Effector CD8-positive, alpha-beta T cell (primary cell): ENCODE results near the gene TTLL8.
"Not testable (repeated sequence)": the region's sequence is repeated elsewhere in the genome, so short reads cannot be mapped to it uniquely, and the experiment has no call there.

Experiments used
- DNase-seq: peaks from one replicate; lab custom pipeline; 2025; lab: John Stamatoyannopoulos, UW

TTLL8 gene

DNA sequence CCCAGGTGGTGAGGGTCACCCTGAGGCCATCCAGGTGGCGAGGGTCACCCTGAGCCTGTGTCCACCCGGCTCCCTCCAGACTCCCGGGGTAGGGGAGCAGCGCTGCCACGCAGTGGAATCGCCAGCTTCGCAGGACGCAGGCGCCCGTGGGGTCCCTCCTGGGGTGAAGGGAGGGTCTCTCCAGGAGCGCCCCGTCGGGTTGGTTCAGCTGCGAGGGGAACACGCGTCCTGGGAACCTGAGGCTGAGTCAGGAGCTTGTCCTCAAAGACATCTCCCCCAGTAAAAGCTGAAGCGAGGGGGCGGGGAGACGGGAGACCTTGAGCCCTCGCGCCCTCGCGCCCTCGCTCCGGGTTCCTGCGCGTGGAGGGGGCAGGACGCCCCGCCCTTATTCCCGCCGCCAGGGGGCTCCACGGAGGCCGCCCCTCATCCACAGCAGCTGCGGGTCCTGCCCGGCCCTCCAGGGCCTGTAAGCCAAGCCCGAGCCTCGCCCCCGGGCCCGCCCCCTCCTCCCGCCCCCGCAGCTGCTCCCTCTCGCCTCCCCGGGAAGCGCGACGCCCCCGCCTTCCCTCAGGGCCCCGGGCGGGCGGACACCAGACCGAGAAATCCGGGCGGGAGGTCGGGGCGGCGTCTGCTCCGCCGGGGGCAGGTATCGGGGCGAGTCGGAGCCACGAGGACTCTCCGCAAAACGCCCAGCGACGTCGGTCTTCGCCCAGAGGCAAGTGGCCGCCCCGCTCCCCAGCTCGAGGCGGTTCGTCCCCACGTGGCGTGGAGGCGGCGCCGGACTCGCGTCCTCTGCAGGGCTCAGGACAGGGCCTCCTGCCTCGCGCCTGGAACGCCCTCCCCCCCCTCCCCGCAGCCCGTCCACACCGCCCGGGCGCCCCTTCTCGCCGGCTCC, 74.7 kb downstream of the TTLL8 start:
- no peak for DNase-seq

DNA sequence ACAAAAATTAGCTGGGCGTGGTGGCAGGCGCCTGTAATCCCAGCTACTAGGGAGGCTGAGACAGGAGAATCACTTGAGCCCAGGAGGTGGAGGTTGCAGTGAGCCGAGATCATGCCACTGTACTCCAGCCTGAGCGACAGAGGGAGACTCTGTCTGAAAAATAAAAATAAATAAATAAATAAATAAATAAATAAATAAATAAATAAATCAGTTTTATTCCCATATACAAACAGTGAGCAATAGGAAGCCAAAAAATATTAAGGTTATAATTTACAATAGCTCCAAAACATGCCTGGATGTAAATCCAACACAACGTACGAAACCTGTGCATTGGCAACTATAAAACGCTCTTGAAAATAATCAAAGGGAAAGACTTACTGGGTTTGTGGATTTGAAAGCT, 76.3 kb downstream of the TTLL8 start:
- not testable (repeated sequence) for DNase-seq

DNA sequence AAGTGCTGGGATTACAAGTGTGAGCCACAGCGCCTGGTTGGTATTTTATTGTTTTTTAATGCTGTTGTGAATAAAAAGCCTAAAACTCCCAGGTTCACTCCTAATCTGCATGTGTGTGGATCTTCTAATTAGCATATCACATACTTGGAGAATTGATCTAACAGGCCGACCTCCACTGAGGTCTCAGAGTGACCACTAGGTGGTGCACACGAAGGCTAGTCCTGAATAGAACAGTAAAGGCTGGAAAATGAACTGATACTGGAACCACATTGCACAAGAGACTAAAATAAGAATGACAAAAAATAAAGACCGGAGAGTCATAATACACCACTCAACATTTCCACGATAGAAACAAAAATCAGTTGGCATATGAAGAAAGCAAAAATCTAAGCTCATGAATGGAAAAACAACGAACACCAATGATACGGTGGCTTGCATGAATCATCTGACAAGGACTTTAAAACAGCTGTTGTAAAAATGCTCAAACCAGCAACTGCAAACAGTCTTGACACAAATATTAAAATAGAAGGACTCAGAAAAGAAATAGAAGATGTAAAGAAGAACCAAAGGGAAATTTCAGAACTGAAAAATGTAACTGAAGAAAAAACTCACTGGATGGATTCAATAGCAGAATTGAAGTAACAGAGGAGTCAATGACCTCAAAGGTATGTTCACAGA, 78.4 kb downstream of the TTLL8 start:
- DNase-seq: no peak

DNA sequence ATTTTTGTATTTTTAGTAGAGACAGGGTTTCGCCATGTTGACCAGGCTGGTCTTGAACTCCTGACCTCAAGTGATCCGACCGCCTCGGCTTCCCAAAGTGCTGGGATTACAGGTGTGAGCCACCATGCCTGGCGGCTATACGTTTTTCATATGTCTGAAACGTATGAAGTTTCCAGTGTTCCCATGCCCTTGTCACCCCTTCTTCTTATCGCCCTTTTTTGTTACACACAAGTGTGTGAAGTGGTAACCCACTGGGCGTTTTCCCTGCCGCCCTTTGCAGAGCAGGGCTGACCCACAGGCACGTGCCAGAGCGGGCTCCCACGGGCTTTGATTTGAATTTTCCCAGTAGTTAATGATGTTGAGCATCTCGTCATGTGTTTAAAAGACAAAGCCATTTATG, 80.5 kb downstream of the TTLL8 start:
- DNase-seq: no peak

DNA sequence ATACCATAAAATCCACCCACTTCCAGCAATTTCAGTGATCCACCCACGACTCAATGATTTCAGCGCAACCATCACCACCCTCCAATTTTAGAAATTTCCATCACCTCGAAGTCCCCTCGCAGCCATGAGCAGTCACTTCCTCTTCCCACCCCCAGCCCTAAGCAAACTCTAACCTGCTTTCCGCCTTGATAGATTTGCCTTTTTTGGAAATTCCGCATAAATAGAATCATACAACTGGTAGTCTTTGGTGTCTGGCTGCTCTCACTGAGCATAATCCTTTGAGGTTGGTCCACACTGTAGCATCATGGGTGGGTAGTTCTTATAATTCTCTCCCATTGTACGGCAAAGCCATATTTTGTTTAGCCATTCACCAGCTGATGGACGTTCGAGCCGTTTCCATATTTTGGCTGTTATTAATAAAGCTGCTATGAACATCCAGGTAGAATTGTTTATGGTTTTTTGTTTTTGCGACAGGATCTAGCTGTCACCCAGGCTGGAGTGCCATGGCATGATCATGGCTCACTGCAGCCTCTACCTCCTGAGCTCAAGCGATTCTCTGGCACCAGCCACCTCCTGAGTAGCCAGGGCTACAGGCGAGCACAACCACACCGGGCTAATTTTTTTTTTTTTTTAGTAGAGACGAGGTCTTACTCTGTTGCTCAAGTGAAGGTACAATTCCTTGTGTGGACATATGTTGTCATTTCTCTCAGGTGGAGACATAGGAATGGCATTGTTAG, 81.5 kb downstream of the TTLL8 start:
- DNase-seq: no peak

DNA sequence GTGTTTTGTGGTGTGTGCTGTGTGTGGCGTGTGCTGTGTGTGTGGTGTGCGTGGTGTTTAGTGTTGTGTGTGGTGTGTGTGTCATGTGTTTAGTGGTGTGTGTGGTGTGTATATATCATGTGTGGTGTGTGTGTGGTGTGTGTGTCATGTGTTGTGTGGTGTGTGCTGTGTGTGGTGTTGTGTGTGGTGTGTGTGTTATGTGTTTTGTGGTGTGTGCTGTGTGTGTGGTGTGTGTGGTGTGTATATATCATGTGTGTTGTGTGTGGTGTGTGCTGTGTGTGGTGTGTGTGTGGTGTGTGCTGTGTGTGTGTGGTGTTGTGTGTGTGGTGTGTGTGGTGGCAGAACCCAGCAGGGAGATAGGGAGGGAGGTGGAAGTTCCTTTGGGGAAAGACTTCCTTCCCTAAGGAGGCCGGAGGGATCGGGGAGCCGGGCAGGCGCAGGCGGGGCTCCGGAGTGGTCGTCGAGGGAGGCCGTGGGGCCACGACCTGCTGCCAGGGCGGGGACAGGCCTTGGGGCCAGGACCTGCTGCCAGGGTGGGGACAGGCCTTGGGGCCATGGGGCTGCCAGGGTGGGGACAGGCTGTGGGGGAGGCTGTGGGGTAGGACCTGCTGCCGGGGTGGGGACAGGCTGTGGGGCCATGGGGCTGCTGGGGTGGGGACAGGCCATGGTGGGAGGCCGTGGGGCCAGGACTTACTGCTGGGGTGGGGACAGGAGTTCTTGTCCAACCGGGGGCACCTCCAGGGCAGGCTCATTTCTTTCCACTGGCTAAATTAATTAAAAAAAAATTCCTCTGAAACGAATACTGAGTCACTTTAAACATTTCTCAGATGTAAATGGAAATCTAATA, 82.3 kb downstream of the TTLL8 start:
- DNase-seq: no peak

DNA sequence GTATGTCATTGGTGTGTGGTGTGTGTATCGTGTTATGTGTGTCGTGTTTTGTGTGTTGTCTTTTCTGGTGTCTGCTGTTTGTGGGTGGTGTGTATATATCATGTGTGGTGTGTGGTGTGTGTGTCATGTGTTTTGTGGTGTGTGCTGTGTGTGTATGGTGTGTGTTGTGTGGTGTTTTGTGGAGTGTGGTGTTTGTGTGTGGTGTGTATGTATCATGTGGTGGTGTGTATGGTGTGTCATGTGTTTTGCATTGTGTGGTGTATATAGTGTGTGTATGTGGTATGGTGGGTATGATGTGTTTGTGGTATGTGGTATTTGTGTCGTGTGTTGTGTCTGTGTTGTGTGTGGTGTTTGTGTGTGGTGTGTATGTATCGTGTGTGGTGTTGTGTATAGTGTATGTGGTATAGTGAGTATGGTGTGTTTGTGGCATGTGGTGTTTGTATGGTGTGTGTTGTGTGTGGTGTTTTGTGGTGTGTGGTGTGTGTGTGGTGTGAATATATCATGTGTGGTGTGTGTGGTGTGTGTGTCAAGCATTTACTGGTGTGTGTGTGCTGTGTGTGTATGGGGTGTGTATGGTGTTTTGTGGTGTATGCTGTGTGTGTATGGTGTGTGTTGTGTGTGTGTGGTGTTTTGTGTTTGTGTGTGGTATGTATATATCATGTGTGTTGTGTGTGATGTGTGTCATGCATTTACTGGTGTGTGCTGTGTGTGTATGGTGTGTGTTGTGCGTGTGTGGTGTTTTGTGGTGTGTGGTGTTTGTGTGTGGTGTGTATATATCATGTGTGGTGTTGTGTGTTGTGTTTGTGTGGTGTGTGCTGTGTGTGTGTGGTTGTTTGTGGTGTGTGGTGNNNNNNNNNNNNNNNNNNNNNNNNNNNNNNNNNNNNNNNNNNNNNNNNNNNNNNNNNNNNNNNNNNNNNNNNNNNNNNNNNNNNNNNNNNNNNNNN, 84.8 kb downstream of the TTLL8 start:
- no peak for DNase-seq

DNA sequence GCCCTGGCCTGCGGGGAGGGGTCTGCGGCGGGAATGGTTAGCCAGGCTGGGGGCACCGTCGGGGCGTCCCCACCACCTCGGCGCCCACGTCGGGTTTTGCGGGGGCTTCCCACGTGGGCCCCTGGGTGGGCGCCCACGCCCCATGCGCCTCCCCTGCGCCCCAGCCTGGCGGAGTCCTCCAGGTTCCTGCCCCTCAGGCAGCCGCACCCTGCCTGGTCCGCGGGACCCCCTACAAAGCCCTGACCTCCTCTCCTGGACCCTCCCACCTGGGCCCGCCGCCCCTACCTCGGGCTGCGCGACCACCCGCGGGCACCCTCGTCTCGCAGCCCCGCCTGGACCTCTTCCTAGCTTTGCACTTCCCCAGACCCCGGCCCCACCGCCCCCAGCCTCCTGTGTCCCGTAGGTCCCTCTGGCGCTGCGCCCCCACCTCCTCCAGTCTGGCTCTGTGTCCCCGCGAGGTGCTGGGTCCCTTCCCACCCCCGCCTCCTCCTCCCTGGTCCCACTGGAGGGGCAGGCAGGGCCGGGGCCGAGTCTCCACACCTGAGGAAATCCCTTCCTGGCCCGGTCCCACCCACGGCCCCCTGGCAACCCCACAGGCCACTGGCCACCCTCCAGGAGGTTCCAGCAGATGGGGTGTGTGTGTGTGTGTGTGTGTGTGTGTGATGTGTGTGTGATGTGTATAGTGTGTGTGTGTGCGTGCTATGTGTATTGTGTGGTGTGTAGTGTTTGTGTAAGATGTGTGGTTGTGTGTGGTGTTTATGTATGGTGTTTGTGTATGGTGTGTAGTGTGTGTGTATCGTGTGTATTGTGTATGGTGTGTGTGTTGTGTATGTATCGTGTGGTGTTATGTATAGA, 85.7 kb downstream of the TTLL8 start:
- no peak for DNase-seq

DNA sequence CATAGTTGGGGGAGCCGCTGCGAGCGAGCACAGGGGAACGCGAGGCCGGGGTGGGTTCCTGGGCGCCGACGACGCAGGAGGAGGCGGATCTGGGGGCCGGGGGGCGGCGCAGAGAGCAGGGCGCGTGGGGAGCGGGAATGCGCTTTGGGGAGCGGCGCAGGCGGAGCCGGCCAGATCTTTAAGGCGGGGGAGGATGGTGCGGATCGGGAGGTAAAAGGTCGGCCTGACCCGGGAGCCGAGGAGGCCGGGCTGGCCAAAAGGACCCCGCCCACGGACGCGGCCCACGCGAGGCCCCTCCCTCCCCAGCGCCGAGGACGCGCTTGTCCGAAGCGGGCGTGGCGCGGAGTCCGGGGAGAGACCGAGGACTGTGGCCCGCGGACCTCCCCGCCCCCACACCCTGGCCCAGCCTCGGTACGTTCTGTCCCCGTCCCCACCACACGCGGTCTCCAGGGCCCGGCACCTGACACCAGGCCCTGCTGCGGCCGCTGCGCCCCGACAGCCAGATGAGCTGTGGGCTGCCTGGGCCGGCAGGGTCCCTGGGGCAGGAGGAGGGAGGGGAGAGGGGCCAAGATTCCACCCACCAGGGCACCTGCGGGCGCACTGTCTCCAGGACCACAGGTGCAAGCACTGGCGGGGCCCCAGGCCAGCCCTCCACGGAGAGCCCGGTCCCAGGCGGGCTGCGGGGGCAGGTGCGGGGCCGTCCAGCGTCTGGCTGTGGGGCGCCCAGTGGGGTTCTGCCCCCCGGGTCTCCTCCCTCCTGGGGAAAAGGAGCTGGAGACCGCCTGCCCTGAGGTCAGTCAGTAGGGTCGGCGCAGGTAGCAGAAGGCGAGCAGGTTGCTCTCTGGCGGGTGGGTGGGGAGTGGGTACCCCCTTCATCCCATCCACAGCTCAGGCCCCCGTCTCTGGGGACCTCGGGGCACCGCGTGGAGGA, 86.6 kb downstream of the TTLL8 start:
- DNase-seq: peak; percentile 58

DNA sequence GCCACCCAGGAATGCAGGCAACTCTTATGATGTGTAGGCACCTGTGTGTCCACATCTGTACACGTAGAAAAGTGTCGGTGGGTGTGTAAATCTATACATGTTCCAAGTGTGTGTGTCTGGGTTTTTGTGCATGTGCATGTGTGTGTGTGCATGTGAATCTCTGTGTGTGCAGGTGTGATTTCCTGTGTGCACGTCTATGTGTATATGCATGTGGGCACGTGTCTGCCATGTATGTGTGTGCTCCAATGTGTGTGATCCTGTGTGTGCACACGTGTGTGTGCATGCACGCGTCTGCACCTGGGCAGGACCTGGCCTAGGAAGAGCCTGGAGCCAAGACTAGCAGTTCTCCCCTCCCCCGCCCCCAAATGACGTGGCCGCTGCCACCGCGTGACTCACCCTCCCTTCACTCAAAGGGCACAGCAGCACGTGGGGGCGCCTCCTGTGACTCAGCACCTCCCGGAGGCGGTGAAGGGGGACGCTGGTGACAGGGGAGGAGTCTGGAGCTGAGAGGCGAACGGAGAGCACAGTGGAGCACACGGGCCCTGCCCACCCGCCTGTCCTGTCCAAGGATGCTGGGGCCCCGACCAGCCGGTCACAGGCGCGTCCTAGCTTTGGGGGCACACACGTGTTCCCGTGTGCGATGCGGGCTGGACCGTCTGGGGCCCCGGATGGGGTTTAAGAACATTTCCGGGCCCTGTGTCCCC, 87.4 kb downstream of the TTLL8 start:
- peak; percentile 85 for DNase-seq

DNA sequence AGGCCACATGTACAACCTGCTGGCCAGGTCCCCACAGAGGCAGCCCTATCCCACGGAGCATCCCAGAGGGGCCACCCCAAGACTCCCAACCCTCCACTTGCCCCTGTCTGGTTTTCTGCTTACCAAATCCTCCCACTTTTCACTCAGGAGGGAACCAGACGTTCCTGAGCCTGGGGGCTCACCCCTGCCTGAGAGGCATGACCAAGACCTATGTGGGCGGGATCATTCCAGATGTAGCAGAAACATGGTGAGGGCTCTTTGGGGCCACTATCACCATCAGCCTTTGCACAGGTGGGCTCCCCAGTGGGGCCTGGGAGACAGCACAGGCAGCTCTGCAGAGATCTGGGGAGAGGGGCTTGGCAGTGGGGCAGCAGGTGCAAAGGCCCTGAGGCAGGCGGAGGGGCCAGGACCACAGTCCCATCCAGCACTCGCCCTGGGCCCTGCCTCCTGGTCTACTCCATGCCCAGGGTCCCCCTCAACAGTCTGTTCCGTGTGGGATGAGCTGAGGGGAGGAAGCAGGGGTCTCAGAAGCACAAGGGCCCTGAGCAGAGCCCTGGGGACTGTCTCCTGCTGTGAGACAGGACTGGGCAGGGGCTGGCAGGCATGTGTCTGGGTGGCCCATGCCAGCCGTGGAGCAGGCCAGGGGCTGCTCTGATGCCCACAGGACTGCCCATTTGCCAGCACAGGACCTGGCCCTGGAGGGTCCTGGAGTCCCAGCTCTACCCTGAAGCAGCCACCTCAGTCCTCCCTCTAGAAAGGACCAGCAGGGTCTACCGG, 88.2 kb downstream of the TTLL8 start:
- no peak for DNase-seq

DNA sequence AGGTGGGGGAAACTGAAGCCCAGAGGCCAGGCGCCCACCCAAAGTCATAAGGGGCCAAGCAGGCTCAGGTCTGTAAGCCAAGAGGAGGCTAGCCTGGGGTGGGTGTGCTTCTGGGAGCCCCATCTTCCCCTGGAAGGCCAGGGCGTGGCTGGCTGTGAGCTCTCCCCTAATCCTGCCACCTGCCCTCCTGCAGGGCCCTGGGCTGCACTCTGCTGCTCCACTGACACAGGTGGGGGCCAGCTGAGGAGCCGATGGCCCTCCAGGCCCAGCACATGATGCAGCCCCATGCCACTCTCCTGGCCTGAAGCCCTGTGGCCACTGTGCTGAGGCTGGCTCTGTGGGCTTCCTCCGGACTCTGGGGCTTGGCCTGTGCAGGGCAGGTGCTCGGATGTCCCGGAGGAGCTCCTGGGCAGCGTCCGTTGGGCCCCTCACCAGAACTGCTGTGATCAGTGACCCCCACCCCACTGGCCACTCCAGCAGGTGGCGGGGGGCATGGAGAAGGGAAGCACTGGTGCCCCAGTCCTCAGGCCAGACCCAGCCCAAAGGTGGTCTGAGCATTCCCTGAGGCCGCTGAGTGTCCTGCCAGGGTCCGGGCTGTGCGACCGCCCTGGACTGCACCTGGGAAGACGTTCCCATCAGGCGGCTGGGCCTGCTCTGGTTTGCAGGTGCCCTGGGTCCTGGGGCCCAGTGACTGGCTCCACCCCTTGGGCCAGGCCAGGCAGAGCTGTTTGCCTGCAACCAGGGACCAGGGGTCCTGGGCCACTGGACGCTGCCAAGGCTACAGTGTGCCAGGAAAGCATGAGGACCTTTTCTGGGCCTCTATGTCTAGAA, 89.1 kb downstream of the TTLL8 start:
- DNase-seq: no peak
